ENCODE data around the gene ALK.

- TF ChIP-seq POLR2A (IDR thresholded peaks at IDR 0.05) (no peak), CTCF (IDR thresholded peaks at IDR 0.05) (no peak)
Measured at GRCh38 chr2:29589440-29590103, 331.8 kb downstream of the ALK start.
